GM11168 (cell line): ENCODE results near the gene PODXL2.
"Not testable (repeated sequence)": the region's sequence is repeated elsewhere in the genome, so short reads cannot be mapped to it uniquely, and the experiment has no call there.

Experiments
- in situ Hi-C: fragments of 300-500 bp; cut with MboI; formaldehyde crosslinking; loops from one replicate; pipeline ENCODE4 v1.12.0; 2022; ENCODE audit warnings: low sequenced_read_pairs; ENCODE audit not compliant: unreplicated experiment

PODXL2 gene

DNA sequence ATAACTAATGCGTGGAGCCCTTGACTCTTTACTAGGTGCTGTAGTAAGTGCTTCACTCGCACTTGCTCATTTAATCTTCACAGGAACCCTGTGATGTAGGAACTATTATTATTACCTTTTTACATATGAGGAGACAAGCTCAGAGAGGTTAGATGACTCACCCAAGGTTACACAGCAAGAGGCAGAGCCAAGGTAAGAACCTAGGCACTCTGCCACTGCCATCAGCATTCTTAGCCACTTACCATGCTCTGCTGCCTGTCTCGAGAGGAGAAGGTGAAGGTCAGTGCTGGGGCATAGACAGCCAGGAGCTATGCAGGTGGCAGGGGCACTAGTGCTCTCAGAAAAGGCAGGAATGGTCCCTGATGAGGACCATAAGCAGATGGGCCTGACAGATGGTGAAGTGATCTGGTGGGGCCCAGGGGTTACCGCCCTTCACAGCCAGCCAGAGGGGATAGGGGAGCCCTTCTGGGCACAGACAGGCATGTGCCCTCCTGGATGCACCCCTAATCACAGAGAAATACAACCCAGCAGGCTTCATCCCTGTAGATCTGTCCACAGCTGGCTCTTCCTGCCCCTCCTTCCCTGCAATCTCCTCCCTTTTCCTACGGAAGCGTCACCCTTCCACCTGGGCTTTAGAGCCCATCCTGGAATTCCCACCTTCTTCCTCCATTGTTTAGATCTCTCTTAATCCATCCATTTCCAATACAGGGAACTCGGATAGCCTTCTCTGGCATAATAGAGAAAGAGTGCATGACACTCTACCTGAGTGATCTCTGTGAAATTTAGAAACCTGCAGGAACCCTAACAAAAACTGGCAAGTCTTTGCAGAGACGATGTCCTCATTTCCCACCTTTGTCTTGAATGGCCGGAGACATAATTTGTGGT is 70.7 kb downstream of the PODXL2 start:
- in situ Hi-C loops = no loop called here

GRCh38 chr3:127700406-127700805 is 71.4 kb downstream of the PODXL2 start:
- in situ Hi-C loops = no loop called here

- in situ Hi-C loops = no loop called here
These were observed 72.4 kb downstream of the PODXL2 start for GRCh38 chr3:127701280-127701911.

DNA sequence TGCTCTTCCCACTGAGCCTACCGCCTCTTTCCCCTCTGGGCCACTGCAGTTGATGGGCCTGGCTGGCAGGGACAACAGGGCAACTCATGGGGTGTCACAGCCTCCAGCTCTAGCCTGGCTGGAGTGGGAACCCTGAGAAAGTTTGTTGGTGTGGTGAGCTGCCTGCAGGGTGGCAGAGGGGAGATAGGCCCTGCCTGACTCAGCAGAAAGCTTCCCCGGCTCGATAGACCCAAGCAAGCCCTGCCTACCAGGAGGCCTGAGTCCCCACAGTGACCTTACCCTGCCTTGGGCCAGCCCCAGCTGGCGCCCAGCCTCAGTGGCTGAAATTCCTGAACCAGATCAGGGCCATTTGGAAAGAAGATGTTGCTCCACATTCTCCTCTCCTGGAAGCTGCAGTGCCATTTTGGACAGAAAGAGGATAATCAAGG is 73.2 kb downstream of the PODXL2 start:
- in situ Hi-C loops = no loop called here

- in situ Hi-C loops = not testable (repeated sequence)
These were observed 75.9 kb downstream of the PODXL2 start for GRCh38 chr3:127704840-127705239.

GRCh38 chr3:127706312-127706711 is 77.3 kb downstream of the PODXL2 start:
- in situ Hi-C loops = no loop called here

DNA sequence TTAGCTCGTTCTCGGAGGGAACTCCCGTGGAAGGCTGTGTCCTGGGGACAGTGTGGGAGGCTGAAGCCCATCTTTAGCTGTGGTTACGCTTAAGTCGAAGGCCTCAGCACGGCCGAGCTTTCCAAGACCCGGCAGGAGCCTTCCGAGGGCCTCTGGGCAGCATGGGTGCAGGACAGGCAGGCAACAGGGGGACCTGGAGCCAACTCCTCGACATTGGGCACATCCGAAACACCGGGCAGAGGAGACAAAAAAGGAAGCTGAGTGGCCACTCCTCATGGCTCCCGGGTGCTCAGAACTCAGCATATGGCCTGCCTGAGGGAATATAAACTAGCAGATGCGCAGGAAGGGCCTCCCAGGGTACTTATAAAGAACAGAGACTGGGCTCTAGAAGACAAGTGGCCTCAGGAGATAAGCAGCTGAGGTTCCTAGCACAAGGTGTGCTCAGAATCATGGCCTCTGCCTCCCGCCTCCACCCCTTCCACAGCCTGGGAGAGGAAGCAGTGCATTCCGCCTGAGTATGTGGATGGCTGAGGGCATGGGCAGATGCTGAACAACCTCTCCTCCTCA is 77.9 kb downstream of the PODXL2 start:
- in situ Hi-C loops = no loop called here

DNA sequence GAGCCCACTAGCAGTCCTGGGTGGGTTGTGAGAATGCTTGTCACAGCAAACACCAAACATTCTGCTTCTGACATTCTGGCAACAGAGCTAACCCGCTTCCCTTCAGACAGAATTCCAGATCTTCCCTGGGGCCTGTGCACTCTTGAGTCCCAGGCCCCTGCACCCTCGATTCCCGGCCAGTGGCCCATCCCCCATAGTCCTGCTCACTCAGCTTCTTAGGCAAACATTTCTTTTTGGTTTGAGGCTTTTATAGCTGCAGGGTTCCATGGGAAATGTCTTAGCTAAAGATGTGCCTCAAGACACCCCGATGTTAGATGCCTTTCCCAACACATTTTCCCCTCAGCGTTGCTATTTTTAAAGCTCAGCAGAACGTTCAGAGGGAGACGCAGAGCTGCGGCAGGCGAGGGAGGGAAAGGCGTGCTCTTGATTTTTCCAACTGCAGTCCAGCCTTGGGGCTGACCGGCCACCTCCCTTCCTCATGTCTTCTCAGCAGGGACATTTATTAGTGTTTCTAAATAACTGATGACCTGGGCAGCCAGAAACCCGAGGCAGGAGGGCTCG is 78.9 kb downstream of the PODXL2 start:
- in situ Hi-C loops = no loop called here

- in situ Hi-C loops = no loop called here
These were observed 79.9 kb downstream of the PODXL2 start for GRCh38 chr3:127708837-127709236.

DNA sequence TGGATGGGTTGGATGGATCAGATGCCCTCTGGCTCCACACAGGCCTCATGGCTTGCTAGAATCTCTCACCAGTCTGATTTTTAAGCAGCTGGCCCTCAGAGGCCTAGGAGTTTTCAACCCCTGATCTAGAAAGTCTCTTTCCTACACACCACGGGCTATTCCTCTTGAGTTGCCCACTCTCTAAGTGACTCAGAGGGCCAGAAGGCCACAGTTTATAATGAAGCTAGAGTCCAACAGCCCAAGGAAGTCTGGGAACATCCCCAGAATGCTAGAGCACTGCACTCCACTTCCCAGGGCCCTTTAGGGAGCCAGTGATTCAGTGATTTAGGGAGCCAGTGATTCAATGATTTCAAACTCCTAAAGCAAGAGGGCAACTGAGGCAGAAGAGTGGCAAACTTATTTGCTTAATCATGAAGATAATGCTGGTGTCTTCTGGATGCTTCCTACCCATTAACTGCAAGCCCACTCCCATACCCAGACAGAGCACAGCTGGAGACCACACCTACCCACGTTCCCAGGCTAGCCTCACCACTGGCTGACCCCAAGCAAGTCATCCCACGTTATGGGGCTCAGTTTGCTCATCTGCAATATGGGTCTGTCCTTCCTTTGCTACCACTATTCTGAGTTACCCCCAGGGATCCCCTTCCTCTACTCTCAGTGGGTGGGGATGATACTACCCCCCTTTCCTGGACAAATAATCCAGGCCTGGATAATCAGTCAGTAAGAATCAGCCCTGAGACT is 80.5 kb downstream of the PODXL2 start:
- in situ Hi-C loops = no loop called here

- in situ Hi-C loops = no loop called here
These were observed 81.4 kb downstream of the PODXL2 start for GRCh38 chr3:127710155-127710941.

GRCh38 chr3:127711021-127711695 is 82.2 kb downstream of the PODXL2 start:
- in situ Hi-C loops = no loop called here

- in situ Hi-C loops = no loop called here
These were observed 82.9 kb downstream of the PODXL2 start for GRCh38 chr3:127711896-127712295.

DNA sequence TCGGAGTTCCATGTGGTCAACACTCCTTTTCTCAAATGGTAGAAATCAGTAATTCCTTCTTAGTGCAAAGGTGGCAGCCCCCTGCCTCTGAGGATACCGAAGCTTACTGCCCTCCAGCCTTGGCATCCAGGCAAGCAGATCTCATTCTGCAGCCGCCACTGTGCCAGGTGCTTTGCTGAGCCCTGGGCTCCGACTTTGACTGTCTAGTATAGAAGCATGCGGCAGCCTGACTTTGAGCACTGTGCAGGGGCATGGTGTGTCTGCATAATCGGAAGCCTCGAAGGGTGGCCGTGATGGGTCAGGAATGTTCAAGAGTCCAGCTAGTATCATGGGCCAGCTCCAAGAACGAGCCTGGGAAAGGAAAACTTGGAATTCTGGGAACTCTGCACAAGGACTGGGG is 83.5 kb downstream of the PODXL2 start:
- in situ Hi-C loops = no loop called here

- in situ Hi-C loops = no loop called here
These were observed 84.1 kb downstream of the PODXL2 start for GRCh38 chr3:127712881-127713771.

DNA sequence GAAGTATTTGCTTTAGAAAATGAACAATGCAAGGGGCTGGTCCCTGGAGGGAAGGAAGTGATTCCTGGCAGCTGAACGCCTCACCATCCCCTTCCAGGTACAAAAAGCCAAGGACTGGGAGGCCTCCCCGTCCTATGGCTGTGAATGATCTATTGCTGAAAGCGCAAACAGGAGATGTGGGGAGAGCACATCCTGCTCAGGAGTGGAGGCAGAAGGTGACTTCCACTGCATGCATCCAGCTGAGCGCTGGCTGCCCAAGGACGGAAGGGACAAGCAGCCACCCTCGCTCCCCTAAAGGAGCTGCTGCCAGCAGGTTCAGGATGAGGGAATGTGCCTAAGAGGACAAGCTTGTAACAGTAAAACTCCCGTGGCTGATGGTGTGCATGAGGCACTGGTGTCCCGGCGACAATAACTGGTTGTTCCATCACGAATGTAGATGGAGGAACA is 85.2 kb downstream of the PODXL2 start:
- in situ Hi-C loops = no loop called here

DNA sequence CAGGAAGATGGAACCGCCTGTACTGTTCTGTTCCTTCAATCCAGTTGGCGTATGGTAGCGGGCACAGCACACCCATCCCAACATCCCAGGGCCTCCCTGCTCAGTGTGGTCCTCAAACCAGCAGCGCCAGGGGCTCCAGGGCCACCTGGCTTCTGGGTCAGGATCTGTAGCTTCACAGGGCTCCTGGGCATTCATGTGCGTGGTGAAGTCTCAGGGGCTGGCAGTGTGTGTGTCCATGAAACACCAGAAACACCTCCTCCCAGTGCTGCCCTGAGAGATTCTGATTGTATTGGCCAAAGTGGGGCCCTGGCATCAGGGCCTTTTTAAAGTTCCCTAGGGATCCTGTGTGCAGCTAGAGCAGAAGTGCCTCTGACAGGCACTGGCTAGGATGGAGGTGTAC is 85.9 kb downstream of the PODXL2 start:
- in situ Hi-C loops = no loop called here

GRCh38 chr3:127715532-127715931 is 86.5 kb downstream of the PODXL2 start:
- in situ Hi-C loops = no loop called here
